IMR-90 (cell line): ENCODE data around the gene OR1J4. TPM values are rescaled to one million over a fixed set of nuclear protein-coding genes. Genes with fewer than 3 reads are reported as not detected.

Experiments
- ATAC-seq: fragments of 200-7000 bp; cut with Tn5 transposase; 2 replicates; pipeline ENCODE4 v1.9.1; 2020; ENCODE audit warnings: low read depth, mild to moderate bottlenecking, moderate library complexity
- BruUV-seq: library from RNA; stranded (reverse); fragments of 400-500 nt; replicated peaks from 2 replicates; lab custom pipeline; 2021; lab: Mats Ljungman, UMichigan
- CTCF ChIA-PET: fragments of 300-600 bp; formaldehyde crosslinking; extraction: SDS; loops from one replicate; lab custom pipeline; 2021; ENCODE audit warnings: antibody characterized with exemption; lab: Yijun Ruan, JAX
- POLR2A ChIA-PET: fragments of 300-600 bp; sonication (Branson Sonifier 250); formaldehyde crosslinking; loops from one replicate; lab custom pipeline; 2022; ENCODE audit warnings: antibody characterized with exemption; ENCODE audit not compliant: unreplicated experiment; lab: Charles Lee
- DNase-seq: peaks from one replicate; pipeline ENCODE4 v3.0.0; 2013
- H2AFZ ChIP-seq: replicated peaks from 2 replicates; pipeline ENCODE3; 2013; ENCODE audit warnings: low read length, mild to moderate bottlenecking; ENCODE audit not compliant: poor library complexity
- H2AK5ac ChIP-seq: 2 replicates; pipeline ENCODE4 v1.6.1; 2013; ENCODE audit warnings: low read depth, low read length, inconsistent platforms
- H2AK9ac ChIP-seq: replicated peaks from 2 replicates; pipeline ENCODE3; 2013; ENCODE audit warnings: mild to moderate bottlenecking, low read depth, low read length, moderate library complexity; ENCODE audit not compliant: poor library complexity
- H2BK120ac ChIP-seq: 2 replicates; pipeline ENCODE4 v1.6.1; 2013; ENCODE audit warnings: low read depth, low read length, inconsistent platforms
- H2BK15ac ChIP-seq: 3 replicates; pipeline ENCODE4 v1.6.1; 2013; ENCODE audit warnings: low read depth, low read length, inconsistent platforms
- H2BK20ac ChIP-seq: 2 replicates; pipeline ENCODE4 v1.6.1; 2013; ENCODE audit warnings: low read depth, mild to moderate bottlenecking, inconsistent platforms, low read length, moderate library complexity
- H2BK5ac ChIP-seq: 2 replicates; pipeline ENCODE4 v1.6.1; 2013; ENCODE audit warnings: mild to moderate bottlenecking, low read depth, low read length, inconsistent platforms; ENCODE audit not compliant: poor library complexity, severe bottlenecking
- H3K14ac ChIP-seq: replicated peaks from 2 replicates; pipeline ENCODE4 v1.6.1; 2013; ENCODE audit warnings: low read depth, low read length, inconsistent platforms
- H3K18ac ChIP-seq: 2 replicates; pipeline ENCODE4 v1.6.1; 2013; ENCODE audit warnings: low read depth, low read length, control low read depth
- H3K23ac ChIP-seq: 2 replicates; pipeline ENCODE4 v1.6.1; 2013; ENCODE audit warnings: low read depth, low read length, inconsistent platforms
- H3K27ac ChIP-seq: 2 replicates; pipeline ENCODE4 v1.5.1; 2013; ENCODE audit warnings: mild to moderate bottlenecking, control low read depth, low read length; ENCODE audit not compliant: insufficient read depth
- H3K27me3 ChIP-seq: 2 replicates; pipeline ENCODE4 v1.6.1; 2013; ENCODE audit warnings: low read length; ENCODE audit not compliant: control insufficient read depth, insufficient read depth
- H3K36me3 ChIP-seq: 2 replicates; pipeline ENCODE4 v1.6.1; 2013; ENCODE audit warnings: low read length, mixed read lengths; ENCODE audit not compliant: control insufficient read depth, insufficient read depth
- H3K4ac ChIP-seq: 2 replicates; pipeline ENCODE4 v1.6.1; 2013; ENCODE audit warnings: low read depth, low read length, inconsistent platforms
- H3K4me1 ChIP-seq: 2 replicates; pipeline ENCODE4 v1.6.1; 2013; ENCODE audit warnings: low read length, mixed read lengths; ENCODE audit not compliant: control insufficient read depth, insufficient read depth
- H3K4me2 ChIP-seq: 2 replicates; pipeline ENCODE4 v1.6.1; 2013; ENCODE audit warnings: low read depth, mild to moderate bottlenecking, control low read depth, low read length, moderate library complexity
- H3K4me3 ChIP-seq: 2 replicates; pipeline ENCODE4 v1.5.1; 2013; ENCODE audit warnings: low read depth, mild to moderate bottlenecking, control low read depth, low read length, moderate library complexity; ENCODE audit not compliant: insufficient read depth
- H3K56ac ChIP-seq: 2 replicates; pipeline ENCODE4 v1.6.1; 2013; ENCODE audit warnings: low read length, inconsistent platforms; ENCODE audit not compliant: insufficient read depth; ENCODE audit errors: extremely low read depth
- H3K79me1 ChIP-seq, 2 experiments: 2 replicates each; pipeline ENCODE4 v1.6.1; 2013; ENCODE audit warnings: low read length in 2 of 2, inconsistent platforms in 1 of 2, low read depth in 1 of 2
- H3K9ac ChIP-seq: 2 replicates; pipeline ENCODE4 v1.6.1; 2013; ENCODE audit warnings: low read depth, low read length, control low read depth
- H3K9me1 ChIP-seq: 2 replicates; pipeline ENCODE4 v1.6.1; 2013; ENCODE audit warnings: low read length, inconsistent platforms; ENCODE audit not compliant: insufficient read depth
- H3K9me3 ChIP-seq: 2 replicates; pipeline ENCODE4 v1.6.1; 2013; ENCODE audit warnings: low read length; ENCODE audit not compliant: control insufficient read depth, insufficient read depth
- H4K20me1 ChIP-seq: 2 replicates; pipeline ENCODE4 v1.6.1; 2013; ENCODE audit warnings: low read length, inconsistent platforms; ENCODE audit not compliant: insufficient read depth
- H4K5ac ChIP-seq: 2 replicates; pipeline ENCODE4 v1.6.1; 2013; ENCODE audit warnings: mild to moderate bottlenecking, low read depth, low read length, control low read depth
- H4K8ac ChIP-seq, 2 experiments: 2 replicates each; pipeline ENCODE4 v1.6.1; 2013; ENCODE audit warnings: low read depth in 2 of 2, low read length in 2 of 2, control low read depth in 1 of 2, inconsistent platforms in 1 of 2
- H4K91ac ChIP-seq: 2 replicates; pipeline ENCODE4 v1.6.1; 2013; ENCODE audit warnings: low read depth, low read length, inconsistent platforms; ENCODE audit not compliant: insufficient read depth
- CEBPB ChIP-seq: IDR thresholded peaks from 2 replicates; pipeline ENCODE4 v1.6.1; 2012; ENCODE audit warnings: low read depth, low read length, improper control_type of control experiment
- CHD1 ChIP-seq: IDR thresholded peaks from 2 replicates; pipeline ENCODE4 v1.6.1; 2012; ENCODE audit warnings: low read depth, low read length, improper control_type of control experiment
- CTCF ChIP-seq: conservative IDR thresholded peaks from 2 replicates; pipeline ENCODE4 v1.5.1; 2012; ENCODE audit warnings: mild to moderate bottlenecking, low read depth, low read length, improper control_type of control experiment
- ELK1 ChIP-seq: fragments of 150-350 bp; IDR thresholded peaks from 2 replicates; pipeline ENCODE4 v1.6.1; 2016; ENCODE audit warnings: low read depth, mild to moderate bottlenecking, low read length, moderate library complexity, borderline replicate concordance
- FOS ChIP-seq: fragments of 150-350 bp; IDR thresholded peaks from 2 replicates; pipeline ENCODE4 v1.6.1; 2016; ENCODE audit warnings: low read depth, low read length
- MAFK ChIP-seq: IDR thresholded peaks from 2 replicates; pipeline ENCODE4 v1.6.1; 2012; ENCODE audit warnings: low read depth, low read length, improper control_type of control experiment
- MAZ ChIP-seq: IDR thresholded peaks from 2 replicates; pipeline ENCODE4 v1.6.1; 2012; ENCODE audit warnings: low read depth, mild to moderate bottlenecking, low read length, improper control_type of control experiment, moderate library complexity, borderline replicate concordance
- MXI1 ChIP-seq: IDR thresholded peaks from 2 replicates; pipeline ENCODE4 v1.6.1; 2012; ENCODE audit warnings: low read depth, mild to moderate bottlenecking, low read length, moderate library complexity, borderline replicate concordance
- NFE2L2 ChIP-seq: fragments of 150-350 bp; IDR thresholded peaks from 2 replicates; pipeline ENCODE4 v1.6.1; 2016; ENCODE audit warnings: low read depth, mild to moderate bottlenecking, low read length
- RAD21 ChIP-seq: IDR thresholded peaks from 2 replicates; pipeline ENCODE4 v1.6.1; 2012; ENCODE audit warnings: low read length, improper control_type of control experiment
- RCOR1 ChIP-seq: IDR thresholded peaks from 2 replicates; pipeline ENCODE4 v1.6.1; 2012; ENCODE audit warnings: mild to moderate bottlenecking, low read length, improper control_type of control experiment; ENCODE audit not compliant: insufficient replicate concordance
- RFX5 ChIP-seq: IDR thresholded peaks from 2 replicates; pipeline ENCODE4 v1.8.0; 2012; ENCODE audit warnings: low read depth, mild to moderate bottlenecking, low read length, moderate library complexity
- SMC3 ChIP-seq: fragments of 150-350 bp; IDR thresholded peaks from 2 replicates; pipeline ENCODE4 v1.6.1; 2016; ENCODE audit warnings: low read depth, mild to moderate bottlenecking, antibody characterized with exemption, low read length, moderate library complexity
- WGBS, 2 experiments: methylation state at CpG; one replicate each; pipeline versions ENCODE4 v1.1.5 to v1.1.7; 2013; ENCODE audit warnings: missing lambda C conversion rate in 2 of 2; ENCODE audit not compliant: insufficient read length in 1 of 2; ENCODE audit errors: extremely low coverage in 2 of 2; 5-methylcytosine and 5-hydroxymethylcytosine counted together
- dilution Hi-C: fragments of 300-500 bp; cut with HindIII; formaldehyde crosslinking; loops from one replicate; pipeline ENCODE4 v1.14.3; 2018; ENCODE audit warnings: low sequenced_read_pairs; ENCODE audit not compliant: unreplicated experiment
- in situ Hi-C: fragments of 300-500 bp; cut with MboI; formaldehyde crosslinking; loops from 3 replicates; pipeline ENCODE4 v1.14.3; 2019; ENCODE audit warnings: low sequenced_read_pairs, inconsistent platforms, mixed read lengths
- intact Hi-C: fragments of 100-400 bp; cut with micrococcal nuclease; formaldehyde crosslinking; loops from 2 replicates; pipeline ENCODE4 v1.10.0; 2022
- polyA plus RNA-seq, 3 experiments: library from polyadenylated mRNA; depleted of rRNA; stranded (reverse); fragments of >200 nt; gene quantifications; 2 replicates each; pipeline ENCODE4 v1.2.3, GENCODE V29; 2012; ENCODE audit warnings: low replicate concordance in 1 of 3
- total RNA-seq: library from RNA; depleted of rRNA; stranded (reverse); fragments of >200 nt; gene quantifications from 2 replicates; pipeline ENCODE4 v1.2.3, GENCODE V29; 2012
- TF ChIP-seq, protein P1 (sequence below): fragments of 150-350 bp; IDR thresholded peaks from 2 replicates; pipeline ENCODE4 v1.6.1; 2017; ENCODE audit warnings: mild to moderate bottlenecking, antibody characterized with exemption, low read length, low read depth

OR1J4 gene
- total and polyA plus RNA-seq, 2 of the 4 experiments (the other 2 are of a cell fraction) = not detected

GRCh38 chr9:122562134-122562760 lies 43.3 kb downstream of the OR1J4 start:
- Histone ChIP-seq H3K27ac (no peak overlapping the region), H2BK5ac (no peak overlapping the region), H3K14ac (no peak overlapping the region), H4K5ac (no peak overlapping the region), H3K9me3 (no peaks in the 10 kb centered on the region), H4K8ac (no peak overlapping the region), H2AK9ac (no peak overlapping the region), H3K56ac (no peak overlapping the region), H3K36me3 (no peaks in the 10 kb centered on the region), H2AK5ac (no peak overlapping the region), H3K18ac (no peak overlapping the region), H4K91ac (no peak overlapping the region), H3K79me1 (no peaks in the 10 kb centered on the region), H3K4ac (no peak overlapping the region), H2AFZ (no peak overlapping the region), H2BK20ac (no peak overlapping the region), H3K9me1 (no peaks in the 10 kb centered on the region), H3K4me3 (no peak overlapping the region), H4K20me1 (no peaks in the 10 kb centered on the region), H2BK15ac (no peak overlapping the region), H3K4me1 (no peaks in the 10 kb centered on the region), H3K23ac (no peak overlapping the region), H3K4me2 (no peak overlapping the region), H3K9ac (no peak overlapping the region), H3K27me3 (peaks cover 3% of the 10 kb centered on the region), H2BK120ac (no peak overlapping the region)
- DNase-seq = no peak
- in situ Hi-C loops = no loop called here
- BruUV-seq = no TSS peak
- ATAC-seq = peak; percentile 54; the same call in 1 of the 2 replicates
- POLR2A ChIA-PET = no interaction called here
- CTCF ChIA-PET = interaction anchor here (0.8 kb wide), 1 partner anchor 18 kb away, joined by 4 read pairs; no protein-coding TSS in a partner anchor
- TF ChIP-seq FOS (no peak), CEBPB (no peak), ELK1 (no peak), NFE2L2 (no peak), CTCF (no peak), CHD1 (no peak), RAD21 (no peak), SMC3 (no peak), MXI1 (no peak), RCOR1 (no peak), MAZ (no peak), MAFK (no peak), RFX5 (no peak)
- TF ChIP-seq, protein P1, sequence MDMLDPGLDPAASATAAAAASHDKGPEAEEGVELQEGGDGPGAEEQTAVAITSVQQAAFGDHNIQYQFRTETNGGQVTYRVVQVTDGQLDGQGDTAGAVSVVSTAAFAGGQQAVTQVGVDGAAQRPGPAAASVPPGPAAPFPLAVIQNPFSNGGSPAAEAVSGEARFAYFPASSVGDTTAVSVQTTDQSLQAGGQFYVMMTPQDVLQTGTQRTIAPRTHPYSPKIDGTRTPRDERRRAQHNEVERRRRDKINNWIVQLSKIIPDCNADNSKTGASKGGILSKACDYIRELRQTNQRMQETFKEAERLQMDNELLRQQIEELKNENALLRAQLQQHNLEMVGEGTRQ = no peak
- dilution Hi-C loops = no loop called here
- WGBS, 2 experiments = 0% methylated on average over 1 of the region's 9 CpGs; no CpG with 5 or more reads in 1 of the 2 experiments
- intact Hi-C loops = no loop called here
